ENCODE results near the gene NFU1.

DNA sequence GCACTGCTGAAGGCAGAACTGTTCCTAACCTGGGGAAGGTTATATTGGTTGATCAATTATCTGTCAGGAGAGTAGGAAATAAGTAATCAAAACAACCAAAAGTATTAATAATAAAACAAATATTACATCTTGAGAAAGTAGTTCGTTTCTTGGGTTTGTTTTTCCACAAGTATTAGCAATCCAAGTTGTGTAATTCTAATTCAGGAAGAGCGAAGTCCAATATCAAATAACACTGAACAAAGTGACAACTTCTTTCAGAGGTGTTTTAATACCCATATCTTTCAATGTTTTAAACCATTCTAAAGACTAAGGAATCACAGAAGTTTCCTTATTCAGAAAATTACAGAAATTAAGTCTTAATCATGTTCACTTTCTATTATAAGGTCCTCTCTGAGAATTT lies 34.6 kb upstream of the NFU1 start:
- TF ChIP-seq, protein P1, sequence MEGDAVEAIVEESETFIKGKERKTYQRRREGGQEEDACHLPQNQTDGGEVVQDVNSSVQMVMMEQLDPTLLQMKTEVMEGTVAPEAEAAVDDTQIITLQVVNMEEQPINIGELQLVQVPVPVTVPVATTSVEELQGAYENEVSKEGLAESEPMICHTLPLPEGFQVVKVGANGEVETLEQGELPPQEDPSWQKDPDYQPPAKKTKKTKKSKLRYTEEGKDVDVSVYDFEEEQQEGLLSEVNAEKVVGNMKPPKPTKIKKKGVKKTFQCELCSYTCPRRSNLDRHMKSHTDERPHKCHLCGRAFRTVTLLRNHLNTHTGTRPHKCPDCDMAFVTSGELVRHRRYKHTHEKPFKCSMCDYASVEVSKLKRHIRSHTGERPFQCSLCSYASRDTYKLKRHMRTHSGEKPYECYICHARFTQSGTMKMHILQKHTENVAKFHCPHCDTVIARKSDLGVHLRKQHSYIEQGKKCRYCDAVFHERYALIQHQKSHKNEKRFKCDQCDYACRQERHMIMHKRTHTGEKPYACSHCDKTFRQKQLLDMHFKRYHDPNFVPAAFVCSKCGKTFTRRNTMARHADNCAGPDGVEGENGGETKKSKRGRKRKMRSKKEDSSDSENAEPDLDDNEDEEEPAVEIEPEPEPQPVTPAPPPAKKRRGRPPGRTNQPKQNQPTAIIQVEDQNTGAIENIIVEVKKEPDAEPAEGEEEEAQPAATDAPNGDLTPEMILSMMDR (conservative IDR thresholded peaks at IDR 0.05 in 1 of 2, IDR thresholded peaks at IDR 0.05 in 1 of 2; ENCODE audit: low read depth in 1 of 2, low read length in 2 of 2), result no peak
- no peak for TF ChIP-seq EZH2 (IDR thresholded peaks at IDR 0.05; ENCODE audit: low read length, missing control alignments)
